Measurements from ENCODE around the gene SPINT4.
A peak's percentile ranks its signal among the peaks of the same experiment; 100 is the strongest.
"Not testable (repeated sequence)": the region's sequence is repeated elsewhere in the genome, so short reads cannot be mapped to it uniquely, and the experiment has no call there.

SPINT4 gene

GRCh38 chr20:45722047-45722446 lies at the start of gene SPINT4:
TSS of gene SPINT4 (plus strand) at chr20:45722347. CDS start at chr20:45722368, 21 bp downstream.
- no peak for DNase-seq

DNA sequence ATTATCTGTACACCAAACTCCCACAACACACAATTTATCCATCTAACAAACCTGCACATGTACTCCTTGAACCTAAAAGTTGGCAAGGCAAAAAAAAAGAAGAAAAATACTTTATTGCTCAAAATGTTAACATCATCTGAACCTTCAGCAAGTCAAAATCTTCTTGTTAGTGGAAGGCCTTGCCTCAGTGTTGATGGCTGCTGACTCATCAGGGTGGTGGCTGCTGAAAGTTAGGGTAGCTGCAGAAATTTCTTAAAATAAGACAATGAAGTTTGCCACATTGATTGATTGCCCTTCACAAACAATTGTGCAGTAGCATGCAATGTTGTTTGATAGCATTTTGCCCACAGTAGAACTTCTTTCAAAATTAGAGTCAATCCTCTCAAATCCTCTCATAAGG lies 49.4 kb upstream of the SPINT4 start:
- no peak for DNase-seq

DNA sequence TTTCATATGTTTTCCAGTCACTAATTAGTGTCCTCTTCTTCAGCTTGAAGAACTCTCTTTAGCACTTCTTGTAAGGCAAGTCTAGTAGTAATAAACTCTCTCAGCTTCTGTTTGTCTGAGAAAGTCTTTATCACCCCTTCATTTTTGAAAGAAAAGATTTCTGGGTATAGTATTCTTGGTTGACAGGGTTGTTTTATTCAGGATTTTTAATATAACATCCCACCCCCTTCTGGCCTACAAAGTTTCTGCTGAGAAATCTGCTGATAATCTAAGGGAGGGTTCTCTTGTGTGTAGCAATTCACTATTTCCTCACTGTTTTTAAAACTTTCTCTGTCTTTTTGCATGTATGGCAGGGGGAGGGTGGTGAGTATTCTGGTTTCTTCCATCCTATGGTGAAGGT lies 42.5 kb upstream of the SPINT4 start:
- DNase-seq, result no peak

GRCh38 chr20:45685896-45686295 lies 36.3 kb upstream of the SPINT4 start:
- DNase-seq, result no peak

GRCh38 chr20:45693346-45693745 lies 28.8 kb upstream of the SPINT4 start:
- DNase-seq, result not testable (repeated sequence)

- DNase-seq, result no peak
Measured at GRCh38 chr20:45695496-45695895, 26.7 kb upstream of the SPINT4 start.

GRCh38 chr20:45701104-45701503 lies 21.0 kb upstream of the SPINT4 start:
- DNase-seq, result no peak

DNA sequence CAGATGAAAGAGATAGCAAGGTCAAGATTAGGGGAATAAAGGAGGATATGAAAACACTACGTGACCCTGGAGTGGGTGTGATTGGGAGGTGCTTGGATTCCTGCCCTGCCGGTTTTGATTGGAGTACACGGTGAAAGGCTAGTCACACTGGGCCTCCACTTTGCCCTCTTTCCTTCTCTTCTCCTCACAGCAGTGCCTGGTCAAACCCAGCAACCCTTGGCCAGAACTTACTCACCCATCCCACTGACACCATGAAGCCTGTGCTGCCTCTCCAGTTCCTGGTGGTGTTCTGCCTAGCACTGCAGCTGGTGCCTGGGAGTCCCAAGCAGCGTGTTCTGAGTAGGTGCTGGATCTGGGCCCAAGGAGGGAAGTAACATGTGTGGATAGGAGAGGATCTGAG lies 20.3 kb upstream of the SPINT4 start, which contains the start of gene WFDC13:
WFDC13 (plus strand) TSS at position 166 of the 400 bp plus-strand sequence; CDS start at position 252, 86 bp downstream.
- no peak for DNase-seq

GRCh38 chr20:45704969-45705637 lies 17.0 kb upstream of the SPINT4 start, which contains the start of gene WFDC10B:
TSS of gene WFDC10B (minus strand) at chr20:45705019. CDS start at chr20:45685992, 19,027 bp downstream.
- DNase-seq, result peak in 1 of 51 donors; percentile 0

GRCh38 chr20:45716141-45716688 lies 5.9 kb upstream of the SPINT4 start:
- not testable (repeated sequence) for DNase-seq

GRCh38 chr20:45725134-45725533 lies 3.0 kb downstream of the SPINT4 start:
- no peak for DNase-seq

DNA sequence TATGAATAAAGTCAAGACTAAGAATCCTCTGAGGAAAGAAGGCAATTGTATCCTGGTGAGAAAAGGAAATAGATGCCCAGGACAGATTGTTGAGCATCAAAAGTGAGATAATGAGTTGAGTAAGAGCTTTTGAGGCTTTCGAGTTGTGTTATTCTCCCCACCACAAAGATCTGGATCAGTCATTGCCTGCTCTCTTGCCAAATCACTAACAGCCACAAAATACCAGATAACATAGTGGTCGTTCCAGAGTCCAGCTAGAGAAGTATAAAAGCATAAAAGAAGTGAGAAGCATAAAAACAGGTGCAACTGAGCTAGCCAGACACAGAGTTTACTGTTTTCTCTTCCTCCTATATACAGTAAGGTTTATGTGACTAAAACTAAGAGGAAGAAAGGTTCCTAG lies 4.9 kb downstream of the SPINT4 start:
- no peak for DNase-seq

DNA sequence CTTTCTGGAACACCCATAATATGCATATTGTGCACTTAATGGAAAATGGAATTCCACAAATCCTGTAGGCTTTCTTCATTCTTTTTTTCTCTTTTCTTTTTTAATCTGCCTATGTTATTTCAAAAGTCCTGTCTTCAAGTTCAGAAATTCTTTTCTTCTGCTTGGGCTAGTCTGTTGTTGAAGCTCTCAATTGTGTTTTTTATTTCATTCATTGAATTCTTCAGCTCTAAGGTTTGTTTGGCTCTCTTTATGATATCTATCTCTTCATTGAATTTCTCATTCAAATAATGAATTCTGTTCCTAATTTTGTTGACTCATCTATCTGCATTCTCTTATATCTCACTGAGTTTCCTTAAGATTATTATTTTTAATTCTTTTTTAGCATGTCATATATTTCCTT lies 10.1 kb downstream of the SPINT4 start:
- DNase-seq, result no peak

DNA sequence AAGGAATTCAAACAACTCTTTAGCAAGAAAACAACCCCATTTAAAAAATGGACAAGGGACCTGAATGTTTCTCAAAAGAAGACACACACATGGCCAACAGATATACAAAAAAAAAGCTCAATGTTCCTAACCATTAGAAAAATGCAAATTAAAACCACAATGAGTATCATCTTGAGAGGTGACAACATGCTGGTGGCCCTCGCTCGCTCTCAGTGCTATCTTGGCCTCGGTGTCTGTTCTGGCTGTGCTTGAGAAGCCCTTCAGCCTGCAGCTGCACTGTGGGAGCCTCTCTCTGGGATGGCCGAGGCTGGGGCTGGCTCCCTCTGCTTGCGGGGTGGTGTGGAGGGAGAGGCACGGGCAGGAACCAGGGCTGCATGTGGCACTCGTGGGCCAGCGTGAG lies 13.4 kb downstream of the SPINT4 start:
- DNase-seq, result no peak

DNA sequence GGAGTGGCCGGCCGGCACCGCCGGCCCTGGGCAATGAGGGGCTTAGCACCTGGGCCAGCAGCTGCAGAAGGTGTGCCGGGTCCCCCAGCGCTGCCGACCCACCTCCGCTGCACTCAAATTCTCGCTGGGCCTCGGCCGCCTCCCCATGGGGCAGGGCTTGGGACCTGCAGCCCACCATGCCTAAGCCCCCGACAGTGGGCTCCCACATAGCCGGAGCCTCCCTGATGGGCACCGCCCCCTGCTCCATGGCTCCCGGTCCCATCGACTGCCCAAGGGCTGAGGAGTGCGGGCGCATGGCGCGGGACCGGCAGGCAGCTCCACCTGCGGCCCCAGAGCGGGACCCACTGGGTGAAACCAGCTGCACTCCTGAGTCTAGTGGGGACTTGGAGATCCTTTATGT lies 13.8 kb downstream of the SPINT4 start:
- no peak for DNase-seq

DNA sequence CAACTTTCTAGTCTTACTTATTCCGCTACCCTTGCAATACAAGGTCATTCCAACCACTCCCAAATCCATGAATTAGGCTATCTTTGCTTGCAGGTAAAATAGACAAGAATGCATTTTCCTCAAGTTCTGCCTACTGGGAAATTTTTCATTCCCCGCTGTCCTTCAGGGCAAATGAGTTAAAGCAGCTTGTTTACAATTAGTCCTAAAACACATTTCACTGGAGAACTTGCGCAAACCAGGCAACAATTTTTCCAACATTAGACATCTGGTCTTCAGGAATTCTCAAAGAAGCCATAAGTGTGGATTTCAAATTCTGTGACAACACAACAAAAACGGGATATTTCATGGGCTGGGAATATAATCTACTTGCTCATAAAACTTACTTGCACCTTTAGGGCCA lies 20.4 kb downstream of the SPINT4 start:
- no peak for DNase-seq

- DNase-seq, result no peak
Measured at GRCh38 chr20:45745015-45745414, 22.9 kb downstream of the SPINT4 start.

GRCh38 chr20:45751721-45752120 lies 29.6 kb downstream of the SPINT4 start:
- DNase-seq, result no peak

DNA sequence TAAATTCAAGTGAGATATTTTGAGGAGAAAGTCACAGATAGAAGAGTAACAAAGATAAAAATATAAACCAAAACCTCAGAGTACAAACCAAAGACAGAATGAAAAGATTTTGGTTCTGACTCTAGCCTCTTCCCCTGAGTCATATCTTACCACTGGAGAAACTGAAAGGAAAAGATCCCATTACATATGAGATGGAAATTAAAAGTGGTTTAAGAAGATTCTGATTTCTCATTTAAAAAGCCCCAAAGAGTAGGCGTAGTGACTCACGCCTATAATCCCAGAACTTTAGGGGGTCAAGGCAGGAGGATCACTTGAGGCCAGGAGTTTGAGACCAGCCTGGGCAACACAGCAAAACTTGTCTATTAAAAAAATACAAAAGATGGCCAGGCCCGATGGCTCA lies 30.6 kb downstream of the SPINT4 start:
- no peak for DNase-seq

- no peak for DNase-seq
Measured at GRCh38 chr20:45758096-45758495, 35.9 kb downstream of the SPINT4 start.

GRCh38 chr20:45759921-45760320 lies 37.8 kb downstream of the SPINT4 start:
- DNase-seq, result not testable (repeated sequence)

DNA sequence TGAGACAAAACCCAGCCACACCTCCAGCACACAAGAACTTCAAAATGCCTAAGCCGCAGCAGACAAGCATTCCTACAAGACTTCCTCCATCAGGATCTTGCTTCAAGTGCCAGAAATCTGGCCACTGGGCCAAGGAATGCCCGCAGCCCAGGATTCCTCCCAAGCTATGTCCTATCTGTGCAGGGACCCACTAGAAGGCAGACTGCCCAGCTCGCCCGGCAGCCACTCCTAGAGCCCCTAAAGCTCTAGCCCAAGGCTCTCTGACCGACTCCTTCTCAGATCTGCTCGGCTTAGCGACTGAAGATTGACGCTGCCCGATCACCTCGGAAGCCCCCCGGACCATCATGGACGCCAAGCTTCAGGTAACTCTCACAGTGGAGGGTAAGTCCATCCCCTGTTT lies 39.8 kb downstream of the SPINT4 start:
- DNase-seq, result not testable (repeated sequence)

DNA sequence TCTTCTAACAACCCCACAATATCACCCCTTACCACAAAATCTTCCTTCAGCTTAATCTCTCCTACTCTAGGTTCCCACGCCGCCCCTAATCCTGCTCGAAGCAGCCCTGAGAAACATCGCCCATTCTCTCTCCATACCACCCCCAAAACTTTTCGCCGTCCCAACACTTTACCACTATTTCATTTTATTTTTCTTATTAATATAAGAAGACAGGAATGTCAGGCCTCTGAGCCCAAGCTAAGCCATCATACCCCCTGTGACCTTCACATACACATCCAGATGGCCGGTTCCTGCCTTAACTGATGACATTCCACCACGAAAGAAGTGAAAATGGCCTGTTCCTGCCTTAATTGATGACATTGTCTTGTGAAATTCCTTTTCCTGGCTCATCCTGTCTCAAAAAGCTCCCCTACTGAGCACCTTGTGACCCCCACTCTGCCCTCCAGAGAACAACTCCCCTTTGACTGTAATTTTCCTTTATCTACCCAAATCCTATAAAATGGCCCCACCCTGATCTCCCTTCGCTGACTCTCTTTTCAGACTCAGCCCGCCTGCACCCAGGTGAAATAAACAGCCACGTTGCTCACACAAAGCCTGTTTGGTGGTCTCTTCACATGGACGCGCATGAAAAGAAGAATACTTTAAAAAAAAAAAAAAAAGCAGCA lies 42.6 kb downstream of the SPINT4 start:
- not testable (repeated sequence) for DNase-seq
